ENCODE results near the gene OXNAD1. TPM values are rescaled to one million over a fixed set of nuclear protein-coding genes. Genes with fewer than 3 reads are reported as not detected.

The OXNAD1 gene, protein sequence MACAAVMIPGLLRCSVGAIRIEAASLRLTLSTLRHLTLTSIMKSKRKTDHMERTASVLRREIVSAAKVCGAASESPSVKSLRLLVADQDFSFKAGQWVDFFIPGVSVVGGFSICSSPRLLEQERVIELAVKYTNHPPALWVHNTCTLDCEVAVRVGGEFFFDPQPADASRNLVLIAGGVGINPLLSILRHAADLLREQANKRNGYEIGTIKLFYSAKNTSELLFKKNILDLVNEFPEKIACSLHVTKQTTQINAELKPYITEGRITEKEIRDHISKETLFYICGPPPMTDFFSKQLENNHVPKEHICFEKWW
- total RNA-seq = 27.1 and 29.8 TPM in 2 replicates

GRCh38 chr3:16264708-16265454, at the start of gene OXNAD1, which contains the start of gene DPH3:
TSS of gene OXNAD1 (plus strand) at chr3:16265212. CDS start at chr3:16270953, 5,741 bp downstream.
TSS of gene DPH3 (minus strand) at chr3:16264943. CDS start at chr3:16264876, 67 bp downstream.
- Mint-ChIP-seq H3K4me3 (peak within 1 kb of the TSS; percentile 97), H3K4me1 (peaks cover 33% of the 10 kb centered on the region), H3K9me3 (no peaks in the 10 kb centered on the region), H3K27ac (peak within 1 kb of the TSS; percentile 98), H3K36me3 (ENCODE audit: low read depth) (peaks cover 12% of the 10 kb centered on the region), H3K27me3 (no peaks in the 10 kb centered on the region)
- peak; percentile 100 for DNase-seq
- intact Hi-C loops (cut with micrococcal nuclease) = loop anchor here (1.0 to 10.0 kb wide), 8 partner anchors 21 to 1610 kb away; partner anchors contain the start of genes CCDC174 and TBC1D5

- H3K9me3 Mint-ChIP-seq = no peaks in the 10 kb centered on the region
Observed at GRCh38 chr3:16216373-16216935, 48.6 kb upstream of the OXNAD1 start.

GRCh38 chr3:16219777-16220176, 45.2 kb upstream of the OXNAD1 start:
- DNase-seq = no peak
- peaks cover 3% of the 10 kb centered on the region for H3K27me3 Mint-ChIP-seq
- no peaks in the 10 kb centered on the region for H3K36me3 Mint-ChIP-seq (ENCODE audit: low read depth)
- H3K4me1 Mint-ChIP-seq = peaks cover 2% of the 10 kb centered on the region
- no peak overlapping the region for H3K4me3 Mint-ChIP-seq
- H3K27ac Mint-ChIP-seq = no peak overlapping the region
- no peaks in the 10 kb centered on the region for H3K9me3 Mint-ChIP-seq
- intact Hi-C loops (cut with micrococcal nuclease) = no loop called here

More at GRCh38 chr3:16216373-16216935, 48.6 kb upstream of the OXNAD1 start:
- Mint-ChIP-seq H3K4me3 (no peak overlapping the region), H3K27ac (no peak overlapping the region), H3K4me1 (peaks cover 2% of the 10 kb centered on the region), H3K36me3 (ENCODE audit: low read depth) (no peaks in the 10 kb centered on the region), H3K27me3 (peaks cover 3% of the 10 kb centered on the region)
- DNase-seq = no peak
- intact Hi-C loops (cut with micrococcal nuclease) = no loop called here

GRCh38 chr3:16221990-16222389, 43.0 kb upstream of the OXNAD1 start:
- H3K4me1 Mint-ChIP-seq = peaks cover 2% of the 10 kb centered on the region
- intact Hi-C loops (cut with micrococcal nuclease) = no loop called here

GRCh38 chr3:16222547-16222946, 42.5 kb upstream of the OXNAD1 start:
- peaks cover 2% of the 10 kb centered on the region for H3K4me1 Mint-ChIP-seq
- H3K27ac Mint-ChIP-seq = no peak overlapping the region
- no peaks in the 10 kb centered on the region for H3K36me3 Mint-ChIP-seq (ENCODE audit: low read depth)
- no peak for DNase-seq
- intact Hi-C loops (cut with micrococcal nuclease) = no loop called here
- H3K4me3 Mint-ChIP-seq = no peak overlapping the region
- peaks cover 4% of the 10 kb centered on the region for H3K9me3 Mint-ChIP-seq
- peaks cover under 1% of the 10 kb centered on the region for H3K27me3 Mint-ChIP-seq

More at GRCh38 chr3:16221990-16222389, 43.0 kb upstream of the OXNAD1 start:
- Mint-ChIP-seq H3K36me3 (ENCODE audit: low read depth) (no peaks in the 10 kb centered on the region), H3K27ac (no peak overlapping the region), H3K27me3 (peaks cover 3% of the 10 kb centered on the region), H3K4me3 (no peak overlapping the region), H3K9me3 (peaks cover 4% of the 10 kb centered on the region)
- DNase-seq = no peak

DNA sequence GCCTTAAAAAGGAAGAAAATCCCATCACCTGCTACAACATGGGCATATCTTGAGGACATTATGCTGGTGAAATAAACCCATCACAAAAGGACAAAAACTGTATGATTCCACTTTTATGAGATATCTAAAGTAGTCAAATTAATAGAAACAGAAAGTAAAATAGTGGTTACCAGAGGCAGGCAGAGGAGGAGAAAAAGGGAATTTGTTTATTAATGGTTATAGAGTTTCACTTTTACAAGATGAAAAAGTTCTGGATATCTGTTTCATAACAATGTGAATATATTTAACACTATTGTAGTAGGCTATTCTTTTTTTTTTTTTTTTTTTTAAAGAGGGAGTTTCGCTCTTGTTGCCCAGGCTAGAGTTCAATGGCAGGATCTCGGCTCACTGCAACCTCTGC, 40.7 kb upstream of the OXNAD1 start:
- Mint-ChIP-seq H3K9me3 (peaks cover 4% of the 10 kb centered on the region), H3K36me3 (ENCODE audit: low read depth) (no peaks in the 10 kb centered on the region), H3K27ac (no peak overlapping the region), H3K4me3 (no peak overlapping the region), H3K4me1 (peaks cover 2% of the 10 kb centered on the region), H3K27me3 (no peaks in the 10 kb centered on the region)
- DNase-seq = no peak
- intact Hi-C loops (cut with micrococcal nuclease) = no loop called here

DNA sequence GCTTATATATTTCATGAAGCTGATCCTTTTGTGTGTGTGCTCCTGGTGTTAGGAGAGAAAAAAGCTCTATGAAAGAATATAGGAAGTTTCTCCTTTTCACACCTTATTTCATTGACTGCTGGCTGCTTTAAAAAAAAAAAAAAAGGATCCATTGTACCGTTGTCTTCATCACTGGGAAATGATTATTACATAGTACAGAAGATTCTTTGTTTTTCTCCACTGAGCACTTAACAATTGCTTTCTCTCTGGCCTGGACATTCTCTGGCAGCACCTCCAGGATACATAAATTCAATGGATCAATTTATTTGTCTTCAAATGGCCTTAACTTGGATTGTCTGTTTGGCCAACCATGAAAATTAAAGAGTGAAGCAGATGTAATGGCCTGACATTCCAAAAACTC, 37.4 kb upstream of the OXNAD1 start:
- Mint-ChIP-seq H3K4me3 (no peak overlapping the region), H3K4me1 (peaks cover 2% of the 10 kb centered on the region), H3K27me3 (peaks cover 5% of the 10 kb centered on the region), H3K9me3 (peaks cover 4% of the 10 kb centered on the region), H3K36me3 (ENCODE audit: low read depth) (no peaks in the 10 kb centered on the region), H3K27ac (no peak overlapping the region)
- intact Hi-C loops (cut with micrococcal nuclease) = no loop called here
- DNase-seq = no peak

- peaks cover 1% of the 10 kb centered on the region for H3K4me1 Mint-ChIP-seq
- H3K4me3 Mint-ChIP-seq = no peak overlapping the region
- H3K36me3 Mint-ChIP-seq (ENCODE audit: low read depth) = no peaks in the 10 kb centered on the region
- H3K27ac Mint-ChIP-seq = no peak overlapping the region
- no peak for DNase-seq
- peaks cover 9% of the 10 kb centered on the region for H3K27me3 Mint-ChIP-seq
- intact Hi-C loops (cut with micrococcal nuclease) = no loop called here
- peaks cover 8% of the 10 kb centered on the region for H3K9me3 Mint-ChIP-seq
Observed at GRCh38 chr3:16229681-16230080, 35.3 kb upstream of the OXNAD1 start.

- Mint-ChIP-seq H3K4me1 (peaks cover 1% of the 10 kb centered on the region), H3K36me3 (ENCODE audit: low read depth) (no peaks in the 10 kb centered on the region), H3K27ac (no peak overlapping the region), H3K4me3 (no peak overlapping the region), H3K9me3 (peaks cover 4% of the 10 kb centered on the region), H3K27me3 (peaks cover 9% of the 10 kb centered on the region)
- intact Hi-C loops (cut with micrococcal nuclease) = no loop called here
- DNase-seq = no peak
Observed at GRCh38 chr3:16231983-16232382, 33.0 kb upstream of the OXNAD1 start.

- intact Hi-C loops (cut with micrococcal nuclease) = no loop called here
- Mint-ChIP-seq H3K36me3 (ENCODE audit: low read depth) (no peaks in the 10 kb centered on the region), H3K27me3 (peaks cover 9% of the 10 kb centered on the region), H3K9me3 (peaks cover 4% of the 10 kb centered on the region), H3K4me3 (no peak overlapping the region), H3K27ac (no peak overlapping the region), H3K4me1 (peaks cover 1% of the 10 kb centered on the region)
- no peak for DNase-seq
Observed at GRCh38 chr3:16233806-16234205, 31.2 kb upstream of the OXNAD1 start.

- DNase-seq = no peak
- Mint-ChIP-seq H3K36me3 (ENCODE audit: low read depth) (no peaks in the 10 kb centered on the region), H3K4me3 (no peak overlapping the region), H3K27me3 (peaks cover 9% of the 10 kb centered on the region), H3K9me3 (peaks cover 4% of the 10 kb centered on the region), H3K4me1 (peaks cover 1% of the 10 kb centered on the region), H3K27ac (no peak overlapping the region)
- intact Hi-C loops (cut with micrococcal nuclease) = no loop called here
Observed at GRCh38 chr3:16234281-16234680, 30.7 kb upstream of the OXNAD1 start.

DNA sequence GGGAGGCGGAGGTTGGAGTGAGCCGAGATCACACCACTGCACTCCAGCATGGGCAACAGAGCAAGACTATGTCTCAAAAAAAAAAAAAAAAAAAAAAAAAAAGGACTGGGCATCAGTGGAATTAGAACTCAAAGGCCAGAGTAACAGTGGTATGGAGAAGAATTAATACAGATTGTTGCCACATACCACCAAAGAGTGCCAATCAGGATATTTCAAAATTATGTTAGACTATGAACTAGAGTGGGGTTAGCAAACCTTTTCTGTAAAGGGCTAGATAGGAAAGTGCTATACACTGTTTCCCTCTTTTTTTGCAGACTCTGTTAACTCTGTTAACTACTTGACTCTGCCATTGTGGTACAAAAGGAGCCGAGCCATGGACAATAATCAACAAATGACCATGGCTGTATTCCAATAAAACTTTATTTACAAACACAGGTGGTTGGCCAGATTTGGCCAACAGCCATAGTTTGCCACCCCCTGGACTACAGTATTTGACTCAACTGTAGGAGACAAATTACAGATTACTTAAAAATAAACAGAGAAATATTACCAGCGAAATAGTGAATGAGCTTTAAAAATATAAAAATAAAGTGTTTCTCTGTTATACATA, 28.9 kb upstream of the OXNAD1 start:
- no peak overlapping the region for H3K27ac Mint-ChIP-seq
- intact Hi-C loops (cut with micrococcal nuclease) = no loop called here
- DNase-seq = no peak
- H3K4me1 Mint-ChIP-seq = peaks cover 7% of the 10 kb centered on the region
- peaks cover 4% of the 10 kb centered on the region for H3K27me3 Mint-ChIP-seq
- no peak overlapping the region for H3K4me3 Mint-ChIP-seq
- H3K9me3 Mint-ChIP-seq = peaks cover 4% of the 10 kb centered on the region
- H3K36me3 Mint-ChIP-seq (ENCODE audit: low read depth) = no peaks in the 10 kb centered on the region

DNA sequence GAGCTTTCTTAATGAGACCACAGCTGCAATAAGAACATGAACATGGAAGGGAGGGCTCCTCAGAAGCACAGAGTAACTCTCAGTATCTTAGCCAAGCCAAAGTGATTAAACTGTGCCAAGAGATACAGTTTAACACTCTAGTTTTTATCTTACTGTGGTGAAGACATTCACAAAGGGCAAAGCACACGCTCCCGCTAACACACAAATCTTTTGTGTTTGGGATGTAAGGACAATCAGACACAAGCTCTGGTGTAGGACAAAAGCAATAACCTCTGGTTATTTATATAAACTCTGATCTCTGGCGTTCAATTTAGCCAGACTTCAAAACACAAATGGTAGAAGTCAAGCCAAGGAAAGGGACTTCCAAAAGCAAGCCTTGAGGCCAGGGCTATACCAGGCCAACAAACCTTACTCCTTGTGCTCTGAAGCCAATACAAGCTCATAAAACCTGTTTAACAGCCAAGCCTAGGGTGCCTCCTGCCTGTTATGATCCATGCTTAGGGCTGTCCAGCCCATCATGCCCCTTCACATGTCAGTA, 28.1 kb upstream of the OXNAD1 start:
- intact Hi-C loops (cut with micrococcal nuclease) = no loop called here
- no peaks in the 10 kb centered on the region for H3K36me3 Mint-ChIP-seq (ENCODE audit: low read depth)
- H3K27ac Mint-ChIP-seq = no peak overlapping the region
- H3K9me3 Mint-ChIP-seq = peaks cover 4% of the 10 kb centered on the region
- no peak for DNase-seq
- no peak overlapping the region for H3K4me3 Mint-ChIP-seq
- H3K27me3 Mint-ChIP-seq = peaks cover 4% of the 10 kb centered on the region
- H3K4me1 Mint-ChIP-seq = peaks cover 7% of the 10 kb centered on the region
